ENCODE data around the gene IMMP2L. TPM values are rescaled to one million over a fixed set of nuclear protein-coding genes. Genes with fewer than 3 reads are reported as not detected.

Gene IMMP2L
- total and polyA plus RNA-seq, 4 donors: 7.3 to 21.1 (median 12.4) TPM

DNA sequence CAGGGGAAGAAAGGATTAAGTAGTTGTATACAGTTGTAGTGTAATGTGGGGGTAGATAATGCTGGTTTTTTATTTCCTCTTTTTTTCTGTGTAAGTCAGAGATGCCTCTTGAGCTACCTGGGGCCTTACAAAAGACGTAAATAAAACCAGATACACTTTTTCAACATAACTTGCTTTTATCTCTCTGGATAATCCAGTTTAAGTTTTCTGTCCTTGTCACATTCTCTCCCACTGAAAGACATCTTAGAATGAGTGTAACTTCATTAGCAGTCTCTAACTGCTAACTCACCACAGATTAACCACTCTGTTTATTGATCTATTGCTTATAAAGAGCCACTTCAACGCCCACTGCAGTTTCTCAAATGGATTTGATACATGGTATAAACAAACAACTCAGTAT, 535.5 kb downstream of the IMMP2L start:
- Histone ChIP-seq H3K4me3 (ENCODE audit: low read depth in 1 of 3, low read length in 3 of 3) (no peak overlapping the region), H3K4me1 (ENCODE audit: control insufficient read depth in 4 of 4, insufficient read depth in 4 of 4, low read length in 3 of 4) (peaks cover under 1 to 16% (median 9%) of the 10 kb centered on the region in 4 donors), H3K27ac (ENCODE audit: low read depth in 1 of 2, low read length in 2 of 2) (no peak overlapping the region), H3K9me3 (ENCODE audit: control insufficient read depth in 4 of 4, low read length in 3 of 4) (no peaks in the 10 kb centered on the region), H3K36me3 (ENCODE audit: control insufficient read depth in 4 of 4, insufficient read depth in 3 of 4, low read depth in 1 of 4, low read length in 3 of 4) (peaks cover 0 to 2% (median 0%) of the 10 kb centered on the region in 4 donors), H3K27me3 (ENCODE audit: control insufficient read depth in 4 of 4, insufficient read depth in 4 of 4, low read length in 3 of 4) (no peaks in the 10 kb centered on the region), H3K9ac (ENCODE audit: low read depth in 1 of 2, low read length in 2 of 2) (no peak overlapping the region)
- no peak for DNase-seq (ENCODE audit: low spot score)
- TF ChIP-seq RXRA (IDR thresholded peaks at IDR 0.05): no peak
- no peak for TF ChIP-seq YY1 (IDR thresholded peaks at IDR 0.05)
- no peak for TF ChIP-seq MAX (IDR thresholded peaks at IDR 0.05)
- no peak for TF ChIP-seq GABPA (IDR thresholded peaks at IDR 0.05 in 1 of 2, conservative IDR thresholded peaks at IDR 0.05 in 1 of 2)
- TF ChIP-seq JUND (IDR thresholded peaks at IDR 0.05): no peak
- TF ChIP-seq ZBTB33 (IDR thresholded peaks at IDR 0.05): no peak
- TF ChIP-seq, protein P1, sequence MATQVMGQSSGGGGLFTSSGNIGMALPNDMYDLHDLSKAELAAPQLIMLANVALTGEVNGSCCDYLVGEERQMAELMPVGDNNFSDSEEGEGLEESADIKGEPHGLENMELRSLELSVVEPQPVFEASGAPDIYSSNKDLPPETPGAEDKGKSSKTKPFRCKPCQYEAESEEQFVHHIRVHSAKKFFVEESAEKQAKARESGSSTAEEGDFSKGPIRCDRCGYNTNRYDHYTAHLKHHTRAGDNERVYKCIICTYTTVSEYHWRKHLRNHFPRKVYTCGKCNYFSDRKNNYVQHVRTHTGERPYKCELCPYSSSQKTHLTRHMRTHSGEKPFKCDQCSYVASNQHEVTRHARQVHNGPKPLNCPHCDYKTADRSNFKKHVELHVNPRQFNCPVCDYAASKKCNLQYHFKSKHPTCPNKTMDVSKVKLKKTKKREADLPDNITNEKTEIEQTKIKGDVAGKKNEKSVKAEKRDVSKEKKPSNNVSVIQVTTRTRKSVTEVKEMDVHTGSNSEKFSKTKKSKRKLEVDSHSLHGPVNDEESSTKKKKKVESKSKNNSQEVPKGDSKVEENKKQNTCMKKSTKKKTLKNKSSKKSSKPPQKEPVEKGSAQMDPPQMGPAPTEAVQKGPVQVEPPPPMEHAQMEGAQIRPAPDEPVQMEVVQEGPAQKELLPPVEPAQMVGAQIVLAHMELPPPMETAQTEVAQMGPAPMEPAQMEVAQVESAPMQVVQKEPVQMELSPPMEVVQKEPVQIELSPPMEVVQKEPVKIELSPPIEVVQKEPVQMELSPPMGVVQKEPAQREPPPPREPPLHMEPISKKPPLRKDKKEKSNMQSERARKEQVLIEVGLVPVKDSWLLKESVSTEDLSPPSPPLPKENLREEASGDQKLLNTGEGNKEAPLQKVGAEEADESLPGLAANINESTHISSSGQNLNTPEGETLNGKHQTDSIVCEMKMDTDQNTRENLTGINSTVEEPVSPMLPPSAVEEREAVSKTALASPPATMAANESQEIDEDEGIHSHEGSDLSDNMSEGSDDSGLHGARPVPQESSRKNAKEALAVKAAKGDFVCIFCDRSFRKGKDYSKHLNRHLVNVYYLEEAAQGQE (IDR thresholded peaks at IDR 0.05): no peak
- TF ChIP-seq ATF3 (IDR thresholded peaks at IDR 0.05): no peak
- no peak for TF ChIP-seq HNF4A (conservative IDR thresholded peaks at IDR 0.05)
- no peak for TF ChIP-seq NR2F2 (IDR thresholded peaks at IDR 0.05)
- TF ChIP-seq FOXA2 (IDR thresholded peaks at IDR 0.05): no peak
- no peak for TF ChIP-seq CTCF (IDR thresholded peaks at IDR 0.05; ENCODE audit: low read depth, low read length, missing input control)
- 91% methylated on average over 2 of the region's 2 CpGs for WGBS

DNA sequence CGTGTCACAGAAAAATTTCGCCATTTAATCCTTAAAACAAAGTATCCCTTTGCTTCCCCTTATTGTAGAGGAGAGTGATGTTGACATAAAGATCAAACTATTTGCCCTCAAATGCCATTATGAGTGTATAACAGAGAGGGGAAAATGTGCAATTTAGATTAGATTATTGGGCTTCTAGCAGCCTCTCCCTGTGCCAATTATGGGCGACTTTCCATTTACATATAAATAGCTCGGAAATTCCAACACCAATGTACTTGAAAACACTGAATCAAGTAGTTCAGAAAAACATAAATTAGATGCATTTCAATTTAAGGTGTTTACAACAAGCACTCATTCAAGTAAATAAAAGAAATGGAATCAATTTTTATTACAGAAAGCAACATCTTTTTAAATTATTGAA, 535.9 kb downstream of the IMMP2L start:
- Histone ChIP-seq H3K4me3 (ENCODE audit: low read depth in 1 of 3, low read length in 3 of 3) (no peak overlapping the region), H3K9ac (ENCODE audit: low read depth in 1 of 2, low read length in 2 of 2) (no peak overlapping the region), H3K36me3 (ENCODE audit: control insufficient read depth in 4 of 4, insufficient read depth in 3 of 4, low read depth in 1 of 4, low read length in 3 of 4) (peaks cover 0 to 2% (median 0%) of the 10 kb centered on the region in 4 donors), H3K9me3 (ENCODE audit: control insufficient read depth in 4 of 4, low read length in 3 of 4) (no peaks in the 10 kb centered on the region), H3K27ac (ENCODE audit: low read depth in 1 of 2, low read length in 2 of 2) (no peak overlapping the region), H3K27me3 (ENCODE audit: control insufficient read depth in 4 of 4, insufficient read depth in 4 of 4, low read length in 3 of 4) (no peaks in the 10 kb centered on the region), H3K4me1 (ENCODE audit: control insufficient read depth in 4 of 4, insufficient read depth in 4 of 4, low read length in 3 of 4) (peaks cover 0 to 16% (median 9%) of the 10 kb centered on the region in 4 donors)
- no peak for TF ChIP-seq RAD21 (IDR thresholded peaks at IDR 0.05)
- TF ChIP-seq GABPA (IDR thresholded peaks at IDR 0.05 in 1 of 2, conservative IDR thresholded peaks at IDR 0.05 in 1 of 2): no peak
- no peak for TF ChIP-seq FOXA2 (IDR thresholded peaks at IDR 0.05)
- no peak for TF ChIP-seq SP1 (IDR thresholded peaks at IDR 0.05)
- TF ChIP-seq FOXA1 (IDR thresholded peaks at IDR 0.05): no peak
- no peak for TF ChIP-seq YY1 (IDR thresholded peaks at IDR 0.05)
- DNase-seq (ENCODE audit: low spot score): no peak
- WGBS: 91% methylated on average over 4 of the region's 4 CpGs

Measured in liver (tissue), 9 donors.